Lung (tissue), 12 donors: Measurements from ENCODE around the gene ARHGAP35. TPM values are rescaled to one million over a fixed set of nuclear protein-coding genes. Genes with fewer than 3 reads are reported as not detected.

ENCODE experiments used
- ATAC-seq: fragments of 200-7000 bp; cut with Tn5 transposase; one replicate; pipeline ENCODE4 v1.9.1; 2020; ENCODE audit warnings: moderate number of reproducible peaks; ENCODE audit not compliant: insufficient read depth, low FRiP score
- DNase-seq, 3 donors: peaks; one replicate each; pipeline ENCODE4 v3.0.0-alpha.2; 2013 to 2017
- H3K27ac ChIP-seq, 2 donors: one replicate each; pipeline ENCODE4 v1.5.1; 2013; ENCODE audit warnings: mild to moderate bottlenecking in 2 of 2, moderate library complexity in 2 of 2, control low read depth in 1 of 2, inconsistent platforms in 1 of 2, low read depth in 1 of 2, low read length in 1 of 2
- H3K27me3 ChIP-seq, 3 donors: one replicate each; pipeline ENCODE4 v1.5.1; 2013; ENCODE audit warnings: low read length in 2 of 3; ENCODE audit not compliant: control insufficient read depth in 3 of 3, insufficient read depth in 3 of 3
- H3K36me3 ChIP-seq, 4 donors: one replicate each; pipeline ENCODE4 v1.5.1; 2013; ENCODE audit warnings: low read length in 4 of 4, mild to moderate bottlenecking in 1 of 4, moderate library complexity in 1 of 4; ENCODE audit not compliant: control insufficient read depth in 4 of 4, insufficient read depth in 4 of 4
- H3K4me1 ChIP-seq, 5 donors: one replicate each; pipeline ENCODE4 v1.5.1; 2013; ENCODE audit warnings: low read length in 5 of 5, mild to moderate bottlenecking in 2 of 5, moderate library complexity in 1 of 5; ENCODE audit not compliant: control insufficient read depth in 5 of 5, insufficient read depth in 5 of 5
- H3K4me3 ChIP-seq: one replicate; pipeline ENCODE4 v1.5.1; 2013; ENCODE audit warnings: mild to moderate bottlenecking, control low read depth, moderate library complexity
- H3K9ac ChIP-seq, 2 donors: one replicate each; pipeline ENCODE4 v1.5.1; 2013; ENCODE audit warnings: low read length in 2 of 2, control low read depth in 1 of 2; ENCODE audit not compliant: insufficient read depth in 1 of 2
- H3K9me3 ChIP-seq, 4 donors: one replicate each; pipeline ENCODE4 v1.5.1; 2013; ENCODE audit warnings: low read length in 3 of 4, mild to moderate bottlenecking in 1 of 4, moderate library complexity in 1 of 4; ENCODE audit not compliant: control insufficient read depth in 4 of 4, insufficient read depth in 3 of 4
- CTCF ChIP-seq: IDR thresholded peaks from 2 replicates; pipeline ENCODE4 v1.5.1; 2012; ENCODE audit warnings: mild to moderate bottlenecking; ENCODE audit errors: control extremely low read depth, extremely low read depth
- WGBS, 2 donors: extraction: QIAGEN DNeasy Blood & Tissue Kit; methylation state at CpG; one replicate each; pipeline ENCODE4 v1.1.7; 2013; 5-methylcytosine and 5-hydroxymethylcytosine counted together
- polyA plus RNA-seq, 2 donors: library from polyadenylated mRNA; stranded (reverse); fragments of 200-250 nt; gene quantifications; one replicate each; pipeline ENCODE4 v1.2.1, GENCODE V29; 2013
- total RNA-seq, 2 donors: library from RNA; depleted of rRNA in 1 of 2; stranded (reverse); fragments of >200 nt in 1 of 2; gene quantifications; one replicate each; pipeline ENCODE4 v1.2.1, GENCODE V29; 2014 to 2021
- donor health status: control.
- donor health status: control.
- donor health status: Bipolar disorder and iron deficiency.
- donor health status: healthy.
- donor health status: DM: yes; HTN: yes; CAD: no.

ARHGAP35 gene
- total and polyA plus RNA-seq, 4 donors, result 12.2 to 53.5 (median 36.5) TPM

- H3K4me1 ChIP-seq, result peaks cover 18 to 32% (median 24%) of the 10 kb centered on the region in 5 donors
- no peak overlapping the region for H3K4me3 ChIP-seq
- no peaks in the 10 kb centered on the region for H3K9me3 ChIP-seq
- no peaks in the 10 kb centered on the region for H3K27me3 ChIP-seq
- TF ChIP-seq CTCF, result no peak
- no peaks in the 10 kb centered on the region for H3K36me3 ChIP-seq
- ATAC-seq (no peak), DNase-seq (no peak)
- H3K9ac ChIP-seq, result no peak overlapping the region
- 92% methylated on average over 5 of the region's 5 CpGs for WGBS, 2 donors
- no peak overlapping the region for H3K27ac ChIP-seq
These were observed 39.5 kb downstream of the ARHGAP35 start for GRCh38 chr19:46900341-46900740.

- Histone ChIP-seq H3K36me3 (peaks cover 0 to 3% (median 0%) of the 10 kb centered on the region in 4 donors), H3K4me3 (no peak overlapping the region), H3K9me3 (no peaks in the 10 kb centered on the region), H3K4me1 (peaks cover 18 to 32% (median 24%) of the 10 kb centered on the region in 5 donors), H3K9ac (peak overlapping the region in 1 of 2 donors; percentile 4), H3K27me3 (no peaks in the 10 kb centered on the region), H3K27ac (no peak overlapping the region)
- TF ChIP-seq CTCF, result no peak
- ATAC-seq, result peak; percentile 29
- peak in 2 of 3 donors; percentile 49 to 67 for DNase-seq
These were observed 41.1 kb downstream of the ARHGAP35 start for GRCh38 chr19:46901701-46902401.

DNA sequence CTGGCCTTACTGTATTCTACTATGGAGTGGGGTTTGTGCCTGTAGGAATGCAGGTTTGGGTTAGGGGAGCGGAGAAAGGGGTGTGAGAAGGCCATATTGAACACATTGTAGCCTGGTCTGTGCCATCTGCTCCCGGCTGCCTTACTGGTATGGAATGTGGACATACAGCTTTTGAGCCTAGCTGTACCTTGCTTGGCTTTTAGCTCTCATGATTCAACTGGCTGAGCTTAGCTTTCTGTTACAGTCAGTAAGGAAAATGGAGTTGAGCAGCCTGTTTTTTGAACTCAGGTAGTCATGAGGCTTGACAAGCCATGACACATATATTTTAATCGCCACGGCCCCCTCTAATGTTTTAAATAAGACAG, 41.6 kb downstream of the ARHGAP35 start:
- H3K9me3 ChIP-seq, result no peaks in the 10 kb centered on the region
- H3K27me3 ChIP-seq, result no peaks in the 10 kb centered on the region
- H3K36me3 ChIP-seq, result peaks cover 0 to 3% (median 0%) of the 10 kb centered on the region in 4 donors
- H3K4me1 ChIP-seq, result peaks cover 18 to 32% (median 24%) of the 10 kb centered on the region in 5 donors
- no peak overlapping the region for H3K9ac ChIP-seq
- DNase-seq, result peak; percentile 39 to 68 (median 56)
- H3K27ac ChIP-seq, result peak overlapping the region in 1 of 2 donors; percentile 55
- no peak for TF ChIP-seq CTCF
- H3K4me3 ChIP-seq, result no peak overlapping the region
- WGBS, 2 donors, result 70 to 85% methylated on average over 4 of the region's 4 CpGs
- peak; percentile 53 for ATAC-seq
